Epithelial cell of proximal tubule (primary cell): ENCODE measurements around the gene HDAC4. TPM values are rescaled to one million over a fixed set of nuclear protein-coding genes. Genes with fewer than 3 reads are reported as not detected.

ENCODE experiments used
- DNase-seq: peaks from one replicate; pipeline ENCODE4 v3.0.0-alpha.2; 2011; ENCODE audit warnings: low read depth
- H3K4me3 ChIP-seq: 2 replicates; pipeline ENCODE4 v1.5.1; 2011; ENCODE audit warnings: low read depth, mild to moderate bottlenecking, low read length
- total RNA-seq: library from RNA; depleted of rRNA; stranded (reverse); fragments of >200 nt; gene quantifications from 2 replicates; pipeline ENCODE4 v1.2.3, GENCODE V29; 2015
- TF ChIP-seq, protein P1 (sequence below): conservative IDR thresholded peaks from 2 replicates; pipeline ENCODE4 v1.5.1; 2012; ENCODE audit warnings: low read depth, mild to moderate bottlenecking, low read length

The HDAC4 gene
- total RNA-seq, 1 donor from 2014 or later, result 23.2 TPM

DNA sequence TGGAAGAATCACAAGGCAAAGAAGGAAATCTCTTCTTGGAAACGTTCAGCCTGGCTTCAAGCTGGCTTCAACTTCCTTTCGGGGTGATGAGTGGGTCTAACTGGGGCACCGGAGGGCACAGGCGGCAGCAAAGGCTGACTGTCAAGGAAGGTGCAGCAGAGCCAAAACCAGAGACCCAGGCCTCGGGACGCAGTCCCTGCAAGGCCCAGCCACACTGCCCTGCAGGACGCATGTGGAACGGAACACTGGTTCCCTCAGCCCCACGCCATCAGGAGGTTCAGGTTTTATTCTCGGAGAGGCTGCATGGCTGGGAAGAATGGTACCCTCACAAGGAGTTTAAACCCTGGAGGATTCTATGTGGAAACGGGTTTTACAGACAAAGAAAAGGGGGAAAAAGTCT is 165.5 kb downstream of the HDAC4 start:
- no peak for DNase-seq
- no peak overlapping the region for H3K4me3 ChIP-seq
- TF ChIP-seq, protein P1, sequence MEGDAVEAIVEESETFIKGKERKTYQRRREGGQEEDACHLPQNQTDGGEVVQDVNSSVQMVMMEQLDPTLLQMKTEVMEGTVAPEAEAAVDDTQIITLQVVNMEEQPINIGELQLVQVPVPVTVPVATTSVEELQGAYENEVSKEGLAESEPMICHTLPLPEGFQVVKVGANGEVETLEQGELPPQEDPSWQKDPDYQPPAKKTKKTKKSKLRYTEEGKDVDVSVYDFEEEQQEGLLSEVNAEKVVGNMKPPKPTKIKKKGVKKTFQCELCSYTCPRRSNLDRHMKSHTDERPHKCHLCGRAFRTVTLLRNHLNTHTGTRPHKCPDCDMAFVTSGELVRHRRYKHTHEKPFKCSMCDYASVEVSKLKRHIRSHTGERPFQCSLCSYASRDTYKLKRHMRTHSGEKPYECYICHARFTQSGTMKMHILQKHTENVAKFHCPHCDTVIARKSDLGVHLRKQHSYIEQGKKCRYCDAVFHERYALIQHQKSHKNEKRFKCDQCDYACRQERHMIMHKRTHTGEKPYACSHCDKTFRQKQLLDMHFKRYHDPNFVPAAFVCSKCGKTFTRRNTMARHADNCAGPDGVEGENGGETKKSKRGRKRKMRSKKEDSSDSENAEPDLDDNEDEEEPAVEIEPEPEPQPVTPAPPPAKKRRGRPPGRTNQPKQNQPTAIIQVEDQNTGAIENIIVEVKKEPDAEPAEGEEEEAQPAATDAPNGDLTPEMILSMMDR, result no peak

DNA sequence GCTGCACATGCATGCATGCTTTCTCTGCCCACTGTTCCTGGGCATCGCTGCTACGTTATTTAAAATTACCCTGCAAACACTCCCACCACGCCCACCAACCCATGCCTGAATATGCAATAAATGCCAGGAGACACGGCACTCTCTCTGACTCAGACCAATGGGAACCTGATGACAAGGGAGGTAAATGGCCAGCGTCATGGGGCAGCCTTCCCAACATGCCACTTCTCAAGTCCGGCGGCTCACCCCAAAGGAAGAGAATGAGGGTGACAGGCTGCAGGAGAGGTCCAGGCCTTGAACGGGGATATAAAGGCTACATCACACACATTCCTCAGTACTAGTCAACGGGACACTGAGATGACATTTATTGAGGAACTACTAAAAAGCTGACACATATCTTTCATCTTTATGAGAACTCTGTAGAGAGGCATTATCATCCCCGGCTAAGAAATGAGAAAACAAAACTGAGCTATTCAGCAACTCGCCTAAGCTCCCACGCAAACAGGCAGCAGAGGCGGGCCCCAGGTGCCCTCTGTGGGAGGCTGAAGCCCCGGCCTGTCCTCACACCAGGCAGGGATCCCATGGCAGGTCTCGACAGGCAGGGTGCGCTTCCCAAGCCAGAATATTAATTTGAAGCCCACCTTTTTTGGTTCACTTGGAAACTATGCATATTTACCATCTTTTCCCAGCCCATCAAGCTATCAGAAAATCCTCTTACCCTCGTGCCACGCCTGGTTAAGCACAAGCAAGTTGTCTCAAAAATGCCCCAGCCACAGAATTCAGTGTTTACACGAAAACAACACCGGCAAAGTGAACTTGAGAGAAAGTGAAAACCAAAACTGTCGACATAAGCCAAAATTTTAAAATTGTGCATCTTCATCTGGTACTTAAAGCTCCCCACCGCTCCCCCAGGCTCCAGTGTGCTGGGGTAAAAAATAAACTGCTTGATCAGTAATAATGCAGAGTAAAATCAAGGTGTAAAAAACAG is 166.3 kb downstream of the HDAC4 start:
- TF ChIP-seq, protein P1, result no peak
- no peak overlapping the region for H3K4me3 ChIP-seq
- DNase-seq, result no peak

DNA sequence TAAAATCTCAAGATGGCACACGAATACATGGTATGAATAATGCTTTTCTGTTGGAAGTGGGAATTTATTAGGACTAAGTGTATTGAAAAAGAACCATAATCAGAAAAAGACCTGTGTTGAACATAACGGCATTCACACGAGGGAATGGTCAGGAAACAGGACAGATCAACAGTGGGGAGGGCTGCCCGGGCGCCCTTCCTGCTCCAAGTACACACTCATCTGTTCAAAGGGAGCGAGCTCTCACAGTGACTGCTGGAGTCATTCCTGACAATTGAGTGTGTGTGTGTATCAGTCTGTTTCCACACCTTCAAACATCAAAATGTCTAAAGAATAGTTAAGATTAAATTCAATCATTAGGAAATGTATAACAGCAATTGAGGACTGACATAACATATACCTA is 167.2 kb downstream of the HDAC4 start:
- no peak for DNase-seq
- TF ChIP-seq, protein P1, result no peak

DNA sequence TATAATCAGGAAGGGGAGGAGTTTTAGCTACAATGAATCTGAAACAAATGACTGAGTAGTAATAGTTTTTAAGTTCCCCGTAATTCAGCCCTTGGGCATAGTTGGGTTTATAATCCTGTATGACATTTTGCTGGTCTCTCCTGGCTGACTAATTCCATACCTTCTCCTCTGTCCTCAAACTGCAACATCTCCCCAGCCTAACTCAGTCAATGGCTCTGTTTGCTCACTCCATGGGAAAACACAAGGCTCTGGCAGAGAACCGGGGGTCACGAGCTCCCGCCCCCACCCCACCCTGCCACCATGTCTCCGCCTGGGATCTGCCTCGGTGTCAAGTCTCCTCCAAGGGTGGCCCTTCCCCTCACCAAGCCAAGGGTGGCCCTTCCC is 168.6 kb downstream of the HDAC4 start:
- H3K4me3 ChIP-seq, result no peak overlapping the region
- TF ChIP-seq, protein P1, result no peak
- no peak for DNase-seq

More for the DNA sequence above, 167.2 kb downstream of the HDAC4 start:
- H3K4me3 ChIP-seq, result no peak overlapping the region

DNA sequence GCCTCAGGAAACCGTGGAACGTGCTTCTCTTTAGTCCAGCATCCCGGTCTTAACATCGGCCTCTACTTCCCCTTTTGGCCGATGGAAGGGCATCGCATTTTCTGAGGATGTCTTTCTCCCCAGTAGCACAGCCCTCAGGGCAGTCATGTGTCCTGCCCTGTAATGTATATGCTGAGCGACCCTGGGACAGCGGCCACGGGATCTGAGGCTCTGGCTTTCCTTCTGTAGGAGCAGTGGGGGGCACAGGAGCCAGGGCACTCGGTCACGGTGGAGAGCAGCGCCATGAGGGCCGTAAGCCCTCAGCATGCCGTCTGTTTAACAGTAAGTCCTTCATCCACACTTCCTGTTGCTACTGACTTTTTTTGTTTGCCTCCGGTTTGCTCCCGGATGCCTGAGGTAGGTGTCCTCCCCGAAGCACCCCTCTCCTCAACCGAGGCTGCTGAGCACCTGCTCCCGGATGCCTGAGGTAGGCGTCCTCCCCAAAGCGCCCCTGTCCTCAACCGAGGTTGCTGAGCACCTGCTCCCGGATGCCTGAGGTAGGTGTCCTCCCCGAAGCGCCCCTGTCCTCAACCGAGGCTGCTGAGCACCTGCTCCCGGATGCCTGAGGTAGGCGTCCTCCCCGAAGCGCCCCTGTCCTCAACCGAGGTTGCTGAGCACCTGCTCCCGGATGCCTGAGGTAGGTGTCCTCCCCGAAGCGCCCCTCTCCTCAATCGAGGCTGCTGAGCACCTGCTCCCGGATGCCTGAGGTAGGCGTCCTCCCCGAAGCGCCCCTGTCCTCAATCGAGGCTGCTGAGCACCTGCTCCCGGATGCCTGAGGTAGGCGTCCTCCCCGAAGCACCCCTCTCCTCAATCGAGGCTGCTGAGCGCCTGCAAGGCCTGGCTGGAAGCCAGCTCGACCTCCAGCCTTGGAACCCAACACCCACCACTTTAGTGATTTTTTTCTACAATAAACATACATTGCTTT is 169.3 kb downstream of the HDAC4 start:
- DNase-seq, result no peak
- H3K4me3 ChIP-seq, result no peak overlapping the region
- TF ChIP-seq, protein P1, result no peak

DNA sequence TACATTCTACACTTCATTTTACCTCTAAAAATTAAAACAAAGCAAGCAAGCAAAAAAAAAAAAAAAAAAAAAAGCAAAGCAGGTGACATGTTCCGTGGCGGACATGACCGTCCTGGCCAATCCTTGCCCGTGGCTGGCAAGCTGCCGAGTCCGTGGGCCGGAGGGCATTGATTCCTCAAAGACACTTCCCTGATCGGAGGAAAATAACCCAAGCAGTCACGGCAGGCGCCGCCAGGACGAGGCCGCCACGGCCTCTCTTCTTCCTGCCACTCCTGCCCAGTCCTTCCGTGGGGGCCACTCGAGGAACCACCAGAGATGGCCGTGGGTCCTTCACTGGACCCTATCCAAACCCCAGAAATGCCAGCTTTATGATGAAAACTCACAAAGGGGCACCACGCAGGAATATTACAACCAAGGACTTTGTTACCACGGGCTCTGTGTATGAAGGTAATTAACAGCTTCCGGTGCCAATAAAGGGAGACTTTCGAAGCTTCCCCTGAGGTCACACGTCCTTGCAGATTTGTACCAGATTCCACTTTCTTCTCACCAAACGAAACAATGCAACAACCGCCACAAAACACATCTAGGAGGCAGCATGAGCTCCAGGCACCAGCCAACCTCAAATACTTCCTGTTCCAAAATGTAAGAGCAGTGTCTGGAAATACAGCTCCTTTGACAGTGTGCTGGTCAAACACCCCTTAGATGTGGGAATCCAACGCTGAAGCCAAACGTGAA is 170.3 kb downstream of the HDAC4 start:
- TF ChIP-seq, protein P1, result no peak
- no peak for DNase-seq
- no peak overlapping the region for H3K4me3 ChIP-seq
